HCT116 (cell line): ENCODE data around the gene ZNF334. TPM values are rescaled to one million over a fixed set of nuclear protein-coding genes. Genes with fewer than 3 reads are reported as not detected.

Experiments used
- ATAC-seq: fragments of 200-7000 bp; cut with Tn5 transposase; 2 replicates; pipeline ENCODE4 v1.9.1; 2020; ENCODE audit warnings: mild to moderate bottlenecking, moderate library complexity
- BruUV-seq: library from RNA; stranded (reverse); fragments of 400-500 nt; replicated peaks from 2 replicates; lab custom pipeline; 2021; lab: Mats Ljungman, UMichigan
- CTCF ChIA-PET: fragments of 300-600 bp; sonication (Branson Sonifier 250); formaldehyde crosslinking; loops from one replicate; lab custom pipeline; 2021; ENCODE audit warnings: antibody characterized with exemption; lab: Charles Lee
- POLR2A ChIA-PET: fragments of 300-600, 350-600 bp; sonication (Branson Sonifier 250); formaldehyde crosslinking; loops from one replicate; lab custom pipeline; 2021; ENCODE audit warnings: antibody characterized with exemption; lab: Charles Lee
- RAD21 ChIA-PET, 2 experiments: fragments of 300-600 bp; sonication (Branson Sonifier 250); formaldehyde crosslinking; loops; one replicate each; lab custom pipeline; 2023; ENCODE audit warnings: low total read pairs in 2 of 2; ENCODE audit not compliant: uncharacterized antibody in 2 of 2, unreplicated experiment in 2 of 2, low non-redundant PET in 1 of 2; lab: Charles Lee
- DNase-seq: peaks from one replicate; pipeline ENCODE4 v3.0.0-alpha.2; 2010; ENCODE audit warnings: low read depth, low spot score
- H2AFZ ChIP-seq: fragments of 200-600 bp; shearing (Covaris generic), sonication (generic); 2 replicates; pipeline ENCODE4 v1.6.1; 2017; ENCODE audit warnings: low read depth, mixed run types, mixed read lengths, antibody characterized with exemption, low read length; ENCODE audit not compliant: poor library complexity, severe bottlenecking
- H3K27ac ChIP-seq: 2 replicates; pipeline ENCODE4 v1.5.1; 2012; ENCODE audit warnings: low read depth, low read length
- H3K27me3 ChIP-seq: fragments of 200-600 bp; sonication (generic); 2 replicates; pipeline ENCODE4 v1.6.1; 2016; ENCODE audit warnings: mixed run types, low read length, mixed read lengths; ENCODE audit not compliant: insufficient read depth
- H3K36me3 ChIP-seq, 2 experiments: fragments of 200-500 bp in 1 of 2; fragments of 200-600 bp in 1 of 2; sonication (Bioruptor generic) in 1 of 2; sonication (generic) in 1 of 2; 2 replicates each; pipeline versions ENCODE4 v1.5.1 to v1.6.1; 2014 to 2016; ENCODE audit warnings: low read length in 2 of 2, inconsistent platforms in 1 of 2, mixed read lengths in 1 of 2, mixed run types in 1 of 2; ENCODE audit not compliant: insufficient read depth in 2 of 2, control insufficient read depth in 1 of 2
- H3K4me1 ChIP-seq, 2 experiments: fragments of 200-600 bp in 1 of 2; sonication (generic) in 1 of 2; 2 replicates each; pipeline versions ENCODE4 v1.5.1 to v1.6.1; 2012 to 2017; ENCODE audit warnings: low read length in 2 of 2, inconsistent platforms in 1 of 2, mild to moderate bottlenecking in 1 of 2, mixed read lengths in 1 of 2, mixed run types in 1 of 2, moderate library complexity in 1 of 2; ENCODE audit not compliant: insufficient read depth in 2 of 2, control insufficient read depth in 1 of 2
- H3K4me2 ChIP-seq: fragments of 200-600 bp; sonication (generic); 2 replicates; pipeline ENCODE4 v1.6.1; 2017; ENCODE audit warnings: mixed run types, low read length, mixed read lengths
- H3K4me3 ChIP-seq, 2 experiments: fragments of 200-600 bp in 1 of 2; sonication (generic) in 1 of 2; replicated peaks in 1 of 2; 2 replicates each; pipeline ENCODE4 v1.5.1; 2011 to 2016; ENCODE audit warnings: low read length in 2 of 2, control low read depth in 1 of 2, low read depth in 1 of 2, mild to moderate bottlenecking in 1 of 2, mixed read lengths in 1 of 2, mixed run types in 1 of 2
- H3K79me2 ChIP-seq: fragments of 200-600 bp; sonication (generic); 2 replicates; pipeline ENCODE4 v1.6.1; 2017; ENCODE audit warnings: mild to moderate bottlenecking, mixed run types, low read length, moderate library complexity, mixed read lengths; ENCODE audit not compliant: insufficient read depth
- H3K9ac ChIP-seq: fragments of 200-600 bp; sonication (generic); 2 replicates; pipeline ENCODE4 v1.6.1; 2016; ENCODE audit warnings: low read length, mixed read lengths
- H3K9me2 ChIP-seq: fragments of 200-600 bp; sonication (generic), shearing (Covaris generic); 2 replicates; pipeline ENCODE4 v1.6.1; 2017; ENCODE audit warnings: mixed run types, mild to moderate bottlenecking, moderate library complexity; ENCODE audit not compliant: insufficient read depth
- H3K9me3 ChIP-seq, 2 experiments: fragments of 200-500 bp in 1 of 2; fragments of 200-600 bp in 1 of 2; sonication (Bioruptor generic) in 1 of 2; sonication (generic) in 1 of 2; 2 replicates each; pipeline ENCODE4 v1.6.1; 2014 to 2017; ENCODE audit warnings: low read length in 2 of 2, mixed read lengths in 2 of 2, inconsistent platforms in 1 of 2, low read depth in 1 of 2, mild to moderate bottlenecking in 1 of 2, mixed run types in 1 of 2, moderate library complexity in 1 of 2; ENCODE audit not compliant: control insufficient read depth in 1 of 2, insufficient read depth in 1 of 2
- H4K20me1 ChIP-seq: fragments of 200-600 bp; sonication (generic), shearing (Covaris generic); 2 replicates; pipeline ENCODE4 v1.6.1; 2017; ENCODE audit warnings: mixed run types, mild to moderate bottlenecking, moderate library complexity; ENCODE audit not compliant: insufficient read depth
- CBX3 ChIP-seq: IDR thresholded peaks from 2 replicates; pipeline ENCODE4 v1.6.1; 2012; ENCODE audit warnings: low read depth
- CEBPB ChIP-seq: IDR thresholded peaks from 2 replicates; pipeline ENCODE4 v1.6.1; 2012; ENCODE audit warnings: low read depth
- EGR1 ChIP-seq: IDR thresholded peaks from 2 replicates; pipeline ENCODE4 v1.6.1; 2012; ENCODE audit warnings: low read depth
- EZH2 ChIP-seq: fragments of 200-600 bp; sonication (generic); IDR thresholded peaks from 2 replicates; pipeline ENCODE4 v1.6.1; 2017; ENCODE audit warnings: antibody characterized with exemption, mixed run types
- EZH2phosphoT487 ChIP-seq: fragments of 200-600 bp; IDR thresholded peaks from 2 replicates; pipeline ENCODE4 v1.6.1; 2018; ENCODE audit warnings: antibody characterized with exemption, borderline replicate concordance
- FOSL1 ChIP-seq: IDR thresholded peaks from 2 replicates; pipeline ENCODE4 v1.6.1; 2012; ENCODE audit warnings: low read depth
- JUND ChIP-seq: IDR thresholded peaks from 2 replicates; pipeline ENCODE4 v1.6.1; 2012
- POLR2A ChIP-seq: IDR thresholded peaks from 2 replicates; pipeline ENCODE4 v1.7.0; 2011; ENCODE audit warnings: borderline replicate concordance; ENCODE audit not compliant: insufficient read depth, insufficient read length; ENCODE audit errors: extremely low read depth
- POLR2AphosphoS5 ChIP-seq: IDR thresholded peaks from 2 replicates; pipeline ENCODE4 v1.6.1; 2011; ENCODE audit warnings: mild to moderate bottlenecking, low read depth, low read length, moderate library complexity
- RAD21 ChIP-seq: IDR thresholded peaks from 2 replicates; pipeline ENCODE4 v1.6.1; 2012; ENCODE audit warnings: low read depth, mild to moderate bottlenecking
- SP1 ChIP-seq: IDR thresholded peaks from 2 replicates; pipeline ENCODE4 v1.6.1; 2012; ENCODE audit warnings: low read depth
- SRF ChIP-seq: IDR thresholded peaks from 2 replicates; pipeline ENCODE4 v1.6.1; 2012; ENCODE audit warnings: low read depth
- ZFX ChIP-seq: fragments of 450-650 bp; IDR thresholded peaks from 2 replicates; pipeline ENCODE4 v1.6.1; 2017
- ZNF274 ChIP-seq: fragments of 200-500 bp; sonication (Bioruptor generic); IDR thresholded peaks from 2 replicates; pipeline ENCODE4 v1.6.1; 2014; ENCODE audit warnings: mild to moderate bottlenecking, low read depth, low read length, inconsistent platforms
- intact Hi-C: fragments of 100-400 bp; cut with micrococcal nuclease; formaldehyde crosslinking; loops from 2 replicates; pipeline ENCODE4 v1.10.0; 2022
- total RNA-seq: library from RNA; stranded (reverse); gene quantifications from one replicate; pipeline ENCODE4 v1.2.1, GENCODE V29; 2021; ENCODE audit not compliant: unreplicated experiment
- TF ChIP-seq, protein P1 (sequence below): IDR thresholded peaks from 2 replicates; pipeline ENCODE4 v1.6.1; 2011; ENCODE audit warnings: mild to moderate bottlenecking, low read length, moderate library complexity; ENCODE audit not compliant: insufficient replicate concordance; ENCODE audit errors: extremely low read depth
- TF ChIP-seq, protein P2 (sequence below): IDR thresholded peaks from 2 replicates; pipeline ENCODE4 v1.6.1; 2012
- TF ChIP-seq, protein P3 (sequence below), 3 experiments: fragments of 200-600 bp in 1 of 3; sonication (generic) in 1 of 3; IDR thresholded peaks in 2 of 3; conservative IDR thresholded peaks in 1 of 3; 2 replicates each; pipeline ENCODE4 v1.5.1; 2012 to 2017; ENCODE audit warnings: low read depth in 2 of 3, low read length in 2 of 3, antibody characterized with exemption in 1 of 3, borderline replicate concordance in 1 of 3, control low read depth in 1 of 3, mild to moderate bottlenecking in 1 of 3, mixed read lengths in 1 of 3, mixed run types in 1 of 3, moderate library complexity in 1 of 3; ENCODE audit not compliant: insufficient read depth in 1 of 3
- TF ChIP-seq, protein P4 (sequence below): IDR thresholded peaks from 2 replicates; pipeline ENCODE4 v1.6.1; 2012

ZNF334 gene
- total RNA-seq, 1 experiment from 2014 or later, result not detected

DNA sequence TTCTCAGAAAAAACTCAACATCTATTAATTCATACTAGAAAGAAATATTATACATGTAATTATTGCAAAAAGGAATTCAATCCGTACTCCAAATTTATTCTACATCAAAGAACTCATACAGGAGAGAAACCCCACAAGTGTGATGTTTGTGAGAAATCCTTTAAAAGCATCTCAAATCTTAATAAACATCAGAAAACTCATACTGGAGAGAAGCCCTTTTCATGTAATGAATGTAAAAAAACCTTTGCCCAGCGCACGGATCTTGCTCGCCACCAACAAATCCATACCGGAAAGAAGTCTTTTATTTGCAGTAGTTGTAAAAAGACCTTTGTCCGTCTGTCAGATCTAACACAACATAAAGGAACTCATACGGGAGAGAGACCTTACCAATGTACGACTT, 22.0 kb downstream of the ZNF334 start:
- no peaks in the 10 kb centered on the region for H3K36me3 ChIP-seq
- TF ChIP-seq, protein P1, sequence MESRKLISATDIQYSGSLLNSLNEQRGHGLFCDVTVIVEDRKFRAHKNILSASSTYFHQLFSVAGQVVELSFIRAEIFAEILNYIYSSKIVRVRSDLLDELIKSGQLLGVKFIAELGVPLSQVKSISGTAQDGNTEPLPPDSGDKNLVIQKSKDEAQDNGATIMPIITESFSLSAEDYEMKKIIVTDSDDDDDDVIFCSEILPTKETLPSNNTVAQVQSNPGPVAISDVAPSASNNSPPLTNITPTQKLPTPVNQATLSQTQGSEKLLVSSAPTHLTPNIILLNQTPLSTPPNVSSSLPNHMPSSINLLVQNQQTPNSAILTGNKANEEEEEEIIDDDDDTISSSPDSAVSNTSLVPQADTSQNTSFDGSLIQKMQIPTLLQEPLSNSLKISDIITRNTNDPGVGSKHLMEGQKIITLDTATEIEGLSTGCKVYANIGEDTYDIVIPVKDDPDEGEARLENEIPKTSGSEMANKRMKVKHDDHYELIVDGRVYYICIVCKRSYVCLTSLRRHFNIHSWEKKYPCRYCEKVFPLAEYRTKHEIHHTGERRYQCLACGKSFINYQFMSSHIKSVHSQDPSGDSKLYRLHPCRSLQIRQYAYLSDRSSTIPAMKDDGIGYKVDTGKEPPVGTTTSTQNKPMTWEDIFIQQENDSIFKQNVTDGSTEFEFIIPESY, result no peak
- TF ChIP-seq SP1 (no peak), ZNF274 (no peak), CEBPB (no peak), EGR1 (no peak)
- TF ChIP-seq, all 23 proteins: peak for 0
- ChIA-PET CTCF (no interaction called here), RAD21 (no interaction called here), POLR2A (no interaction called here)
- DNase-seq, result no peak
- H3K4me2 ChIP-seq, result no peak overlapping the region
- BruUV-seq, result no TSS peak
- H3K4me3 ChIP-seq, result no peak overlapping the region
- no peak for ATAC-seq
- no peak overlapping the region for H3K9ac ChIP-seq
- H3K9me2 ChIP-seq, result no peaks in the 10 kb centered on the region
- H4K20me1 ChIP-seq, result no peaks in the 10 kb centered on the region
- no peaks in the 10 kb centered on the region for H3K9me3 ChIP-seq
- H3K27ac ChIP-seq, result no peak overlapping the region
- peaks cover 73% of the 10 kb centered on the region for H3K27me3 ChIP-seq
- no peak overlapping the region for H2AFZ ChIP-seq
- intact Hi-C loops, result no loop called here
- H3K4me1 ChIP-seq, result no peaks in the 10 kb centered on the region
- H3K79me2 ChIP-seq, result no peaks in the 10 kb centered on the region

DNA sequence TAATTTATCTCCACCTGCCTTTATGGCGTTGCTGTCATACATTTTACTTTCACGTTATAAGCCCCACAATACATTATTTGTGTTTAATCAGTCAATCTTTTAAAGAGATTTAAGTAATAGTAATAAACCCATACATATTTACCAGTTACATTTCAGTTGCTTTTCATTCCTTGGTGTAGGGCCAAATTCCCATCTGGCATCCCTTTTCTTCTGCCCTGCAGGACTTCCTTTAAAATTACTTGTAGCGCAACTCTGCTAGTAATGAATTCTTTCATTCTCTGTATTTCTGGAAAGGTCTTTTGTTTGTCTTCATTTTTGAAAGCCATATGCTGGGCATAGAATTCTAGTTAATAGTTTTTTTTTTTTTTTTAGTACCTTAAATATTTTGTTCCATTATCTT, 24.9 kb downstream of the ZNF334 start:
- Histone ChIP-seq H3K79me2 (no peaks in the 10 kb centered on the region), H3K36me3 (no peaks in the 10 kb centered on the region), H3K9me2 (no peaks in the 10 kb centered on the region), H3K27me3 (peaks cover 66% of the 10 kb centered on the region), H3K27ac (no peak overlapping the region), H4K20me1 (no peaks in the 10 kb centered on the region), H3K9ac (no peak overlapping the region), H3K9me3 (no peaks in the 10 kb centered on the region), H3K4me3 (no peak overlapping the region), H3K4me1 (no peaks in the 10 kb centered on the region), H3K4me2 (no peak overlapping the region), H2AFZ (no peak overlapping the region)
- no TSS peak for BruUV-seq
- intact Hi-C loops, result no loop called here
- DNase-seq, result no peak
- POLR2A ChIA-PET, result no interaction called here
- no peak for ATAC-seq
- CTCF ChIA-PET, result no interaction called here
- RAD21 ChIA-PET, result no interaction called here
- TF ChIP-seq, protein P2, sequence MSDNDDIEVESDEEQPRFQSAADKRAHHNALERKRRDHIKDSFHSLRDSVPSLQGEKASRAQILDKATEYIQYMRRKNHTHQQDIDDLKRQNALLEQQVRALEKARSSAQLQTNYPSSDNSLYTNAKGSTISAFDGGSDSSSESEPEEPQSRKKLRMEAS, result no peak
- TF ChIP-seq POLR2AphosphoS5, result no peak
- no peak for TF ChIP-seq SP1
- TF ChIP-seq RAD21, result no peak
- TF ChIP-seq EGR1, result no peak
- TF ChIP-seq EZH2, result no peak
- no peak for TF ChIP-seq CEBPB
- TF ChIP-seq EZH2phosphoT487, result no peak
- no peak for TF ChIP-seq POLR2A
- no peak for TF ChIP-seq ZNF274
- TF ChIP-seq, protein P3, sequence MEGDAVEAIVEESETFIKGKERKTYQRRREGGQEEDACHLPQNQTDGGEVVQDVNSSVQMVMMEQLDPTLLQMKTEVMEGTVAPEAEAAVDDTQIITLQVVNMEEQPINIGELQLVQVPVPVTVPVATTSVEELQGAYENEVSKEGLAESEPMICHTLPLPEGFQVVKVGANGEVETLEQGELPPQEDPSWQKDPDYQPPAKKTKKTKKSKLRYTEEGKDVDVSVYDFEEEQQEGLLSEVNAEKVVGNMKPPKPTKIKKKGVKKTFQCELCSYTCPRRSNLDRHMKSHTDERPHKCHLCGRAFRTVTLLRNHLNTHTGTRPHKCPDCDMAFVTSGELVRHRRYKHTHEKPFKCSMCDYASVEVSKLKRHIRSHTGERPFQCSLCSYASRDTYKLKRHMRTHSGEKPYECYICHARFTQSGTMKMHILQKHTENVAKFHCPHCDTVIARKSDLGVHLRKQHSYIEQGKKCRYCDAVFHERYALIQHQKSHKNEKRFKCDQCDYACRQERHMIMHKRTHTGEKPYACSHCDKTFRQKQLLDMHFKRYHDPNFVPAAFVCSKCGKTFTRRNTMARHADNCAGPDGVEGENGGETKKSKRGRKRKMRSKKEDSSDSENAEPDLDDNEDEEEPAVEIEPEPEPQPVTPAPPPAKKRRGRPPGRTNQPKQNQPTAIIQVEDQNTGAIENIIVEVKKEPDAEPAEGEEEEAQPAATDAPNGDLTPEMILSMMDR (IDR thresholded peaks at IDR 0.05 in 2 of 3, conservative IDR thresholded peaks at IDR 0.05 in 1 of 3; ENCODE audit: borderline replicate concordance in 1 of 3, insufficient read depth in 1 of 3, low read depth in 2 of 3, low read length in 2 of 3), result no peak
- TF ChIP-seq JUND, result no peak
- no peak for TF ChIP-seq ZFX
- no peak for TF ChIP-seq CBX3
- no peak for TF ChIP-seq FOSL1
- TF ChIP-seq, protein P4, sequence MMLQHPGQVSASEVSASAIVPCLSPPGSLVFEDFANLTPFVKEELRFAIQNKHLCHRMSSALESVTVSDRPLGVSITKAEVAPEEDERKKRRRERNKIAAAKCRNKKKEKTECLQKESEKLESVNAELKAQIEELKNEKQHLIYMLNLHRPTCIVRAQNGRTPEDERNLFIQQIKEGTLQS, result no peak
- no peak for TF ChIP-seq SRF
